Thoracic aorta (tissue), 2 donors: ENCODE measurements around the gene COL2A1. TPM values are rescaled to one million over a fixed set of nuclear protein-coding genes. Genes with fewer than 3 reads are reported as not detected.

ENCODE experiments used
- ATAC-seq: fragments of 150-250 bp; one replicate; pipeline ENCODE4 v1.8.0; 2017; ENCODE audit warnings: low read depth; ENCODE audit not compliant: insufficient number of reproducible peaks, low FRiP score
- DNase-seq: peaks from one replicate; pipeline ENCODE4 v3.0.0-alpha.2; 2020; ENCODE audit warnings: low spot score
- H3K27ac ChIP-seq, 2 donors: fragments of 200-600 bp; sonication (generic); 1 replicate in 1 of 2; 2 replicates in 1 of 2; pipeline ENCODE4 v1.5.1; 2016; ENCODE audit warnings: mild to moderate bottlenecking in 2 of 2, moderate library complexity in 2 of 2
- H3K27me3 ChIP-seq: fragments of 200-600 bp; sonication (generic); replicated peaks from 2 replicates; pipeline ENCODE4 v1.6.0; 2016; ENCODE audit warnings: mild to moderate bottlenecking; ENCODE audit not compliant: insufficient read depth
- H3K36me3 ChIP-seq: fragments of 200-600 bp; sonication (generic); one replicate; pipeline ENCODE4 v1.5.1; 2016
- H3K4me1 ChIP-seq, 2 donors: fragments of 200-600 bp; sonication (generic); 1 replicate in 1 of 2; 2 replicates in 1 of 2; pipeline versions ENCODE4 v1.5.1 to v1.6.0; 2016; ENCODE audit warnings: low read depth in 2 of 2, mild to moderate bottlenecking in 1 of 2; ENCODE audit not compliant: control insufficient read depth in 1 of 2
- H3K4me3 ChIP-seq: fragments of 200-600 bp; sonication (generic); 2 replicates; pipeline ENCODE4 v1.5.1; 2016; ENCODE audit warnings: mild to moderate bottlenecking
- H3K9me3 ChIP-seq: fragments of 200-600 bp; sonication (generic); 2 replicates; pipeline ENCODE4 v1.5.1; 2016
- CTCF ChIP-seq: fragments of 200-600 bp; sonication (generic); IDR thresholded peaks from one replicate; pipeline ENCODE4 v1.5.1; 2019; ENCODE audit warnings: antibody characterized with exemption
- total RNA-seq, 2 donors: library from RNA; depleted of rRNA; stranded (reverse); fragments of >200 nt; gene quantifications; one replicate each; pipeline versions ENCODE4 v1.1.0 to v1.2.3, GENCODE V29; 2016

The COL2A1 gene
- total RNA-seq, 2 donors from 2014 or later: 0.14 TPM; not detected in 1

- Histone ChIP-seq H3K27me3 (no peaks in the 10 kb centered on the region), H3K4me1 (no peaks in the 10 kb centered on the region), H3K36me3 (no peaks in the 10 kb centered on the region), H3K4me3 (no peak overlapping the region), H3K9me3 (no peaks in the 10 kb centered on the region), H3K27ac (no peak overlapping the region)
- DNase-seq (no peak), ATAC-seq (no peak)
- TF ChIP-seq CTCF: no peak
These were observed 25.4 kb upstream of the COL2A1 start for GRCh38 chr12:48029491-48030172.

GRCh38 chr12:48028541-48029431 is 24.5 kb upstream of the COL2A1 start:
- H3K9me3 ChIP-seq: no peaks in the 10 kb centered on the region
- no peak overlapping the region for H3K4me3 ChIP-seq
- no peak for ATAC-seq
- TF ChIP-seq CTCF: no peak
- no peaks in the 10 kb centered on the region for H3K27me3 ChIP-seq
- no peaks in the 10 kb centered on the region for H3K36me3 ChIP-seq
- DNase-seq: no peak
- no peak overlapping the region for H3K27ac ChIP-seq
- H3K4me1 ChIP-seq: no peaks in the 10 kb centered on the region

- no peaks in the 10 kb centered on the region for H3K36me3 ChIP-seq
- H3K4me3 ChIP-seq: no peak overlapping the region
These were observed 23.1 kb upstream of the COL2A1 start for GRCh38 chr12:48027183-48028002.

GRCh38 chr12:48026060-48026827 is 22.0 kb upstream of the COL2A1 start:
- no peak for DNase-seq
- H3K4me3 ChIP-seq: no peak overlapping the region

More at GRCh38 chr12:48027183-48028002, 23.1 kb upstream of the COL2A1 start:
- H3K27ac ChIP-seq: no peak overlapping the region
- H3K9me3 ChIP-seq: no peaks in the 10 kb centered on the region
- no peaks in the 10 kb centered on the region for H3K4me1 ChIP-seq
- DNase-seq: no peak
- ATAC-seq: no peak
- no peaks in the 10 kb centered on the region for H3K27me3 ChIP-seq
- no peak for TF ChIP-seq CTCF

More at GRCh38 chr12:48026060-48026827, 22.0 kb upstream of the COL2A1 start:
- no peaks in the 10 kb centered on the region for H3K36me3 ChIP-seq
- TF ChIP-seq CTCF: no peak
- no peaks in the 10 kb centered on the region for H3K27me3 ChIP-seq
- ATAC-seq: no peak
- H3K4me1 ChIP-seq: no peaks in the 10 kb centered on the region
- no peaks in the 10 kb centered on the region for H3K9me3 ChIP-seq
- no peak overlapping the region for H3K27ac ChIP-seq
